Astrocyte of the cerebellum (primary cell): ENCODE measurements around the gene MARVELD3.

Experiments
- DNase-seq: peaks from one replicate; pipeline ENCODE4 v3.0.0-alpha.2; 2011; ENCODE audit warnings: low read depth
- H3K4me3 ChIP-seq: 2 replicates; pipeline ENCODE4 v1.5.1; 2011; ENCODE audit warnings: mild to moderate bottlenecking, low read depth, low read length, moderate library complexity
- CTCF ChIP-seq: IDR thresholded peaks from 2 replicates; pipeline ENCODE4 v1.5.1; 2012; ENCODE audit warnings: low read length, low read depth, moderate library complexity, mild to moderate bottlenecking; ENCODE audit errors: missing control alignments
- in situ Hi-C: cut with HindIII; loops from 2 replicates; pipeline ENCODE4 v1.10.0; 2017; ENCODE audit warnings: low sequenced_read_pairs

Gene MARVELD3

GRCh38 chr16:71626858-71627213 is 852 bp downstream of the MARVELD3 start:
- DNase-seq = no peak
- peak overlapping the region; percentile 48 for H3K4me3 ChIP-seq
- no peak for TF ChIP-seq CTCF
- in situ Hi-C loops = no loop called here

- no peak for DNase-seq
- TF ChIP-seq CTCF = no peak
- in situ Hi-C loops = no loop called here
- H3K4me3 ChIP-seq = no peak overlapping the region
Observed at GRCh38 chr16:71627731-71628181, 1.8 kb downstream of the MARVELD3 start.

- no peak for TF ChIP-seq CTCF
- peak; percentile 81 for DNase-seq
- in situ Hi-C loops = no loop called here
- H3K4me3 ChIP-seq = no peak overlapping the region
Observed at GRCh38 chr16:71628810-71629209, 2.8 kb downstream of the MARVELD3 start.

- no peak overlapping the region for H3K4me3 ChIP-seq
- no peak for DNase-seq
- TF ChIP-seq CTCF = no peak
- in situ Hi-C loops = no loop called here
Observed at GRCh38 chr16:71629278-71630016, 3.5 kb downstream of the MARVELD3 start.

GRCh38 chr16:71630808-71631207 is 4.8 kb downstream of the MARVELD3 start:
- in situ Hi-C loops = no loop called here
- TF ChIP-seq CTCF = no peak
- no peak overlapping the region for H3K4me3 ChIP-seq
- DNase-seq = no peak

GRCh38 chr16:71631776-71632175 is 5.8 kb downstream of the MARVELD3 start:
- H3K4me3 ChIP-seq = no peak overlapping the region
- no peak for TF ChIP-seq CTCF
- DNase-seq = no peak
- in situ Hi-C loops = no loop called here
